Transverse colon (tissue), 4 donors: ENCODE data around the gene CD226. TPM values are rescaled to one million over a fixed set of nuclear protein-coding genes. Genes with fewer than 3 reads are reported as not detected.
"Not testable (repeated sequence)": the region's sequence is repeated elsewhere in the genome, so short reads cannot be mapped to it uniquely, and the experiment has no call there.

Experiments used
- DNase-seq: peaks from one replicate; pipeline ENCODE4 v3.0.0-alpha.2; 2019
- H3K27ac ChIP-seq, 4 donors: fragments of 200-600 bp; sonication (generic); 2 replicates each; pipeline ENCODE4 v1.5.1; 2016 to 2018; ENCODE audit warnings: inconsistent platforms in 4 of 4
- H3K27me3 ChIP-seq: fragments of 200-600 bp; sonication (generic); 2 replicates; pipeline ENCODE4 v1.5.1; 2017; ENCODE audit warnings: inconsistent platforms
- H3K36me3 ChIP-seq, 4 donors: fragments of 200-600 bp; sonication (generic); 2 replicates each; pipeline ENCODE4 v1.5.1; 2017 to 2019; ENCODE audit warnings: inconsistent platforms in 4 of 4
- H3K4me1 ChIP-seq, 4 donors: fragments of 200-600 bp; sonication (generic); 2 replicates each; pipeline ENCODE4 v1.5.1; 2017 to 2020; ENCODE audit warnings: inconsistent platforms in 4 of 4
- H3K4me3 ChIP-seq, 4 donors: fragments of 200-600 bp; sonication (generic); 1 replicate in 1 of 4; 2 replicates in 3 of 4; pipeline versions ENCODE4 v1.5.1 to v1.6.1; 2017 to 2019; ENCODE audit warnings: inconsistent platforms in 4 of 4
- H3K9me3 ChIP-seq, 2 donors: fragments of 200-600 bp; sonication (generic); 2 replicates each; pipeline ENCODE4 v1.5.1; 2017 to 2019; ENCODE audit warnings: inconsistent platforms in 2 of 2
- CTCF ChIP-seq, 5 experiments: fragments of 200-600 bp in 3 of 5; fragments of 450-650 bp in 2 of 5; sonication (generic) in 3 of 5; IDR thresholded peaks; 1 replicate in 2 of 5; 2 replicates in 3 of 5; pipeline ENCODE4 v1.5.1; 2016 to 2017; ENCODE audit warnings: antibody characterized with exemption in 5 of 5, inconsistent platforms in 3 of 5, mild to moderate bottlenecking in 2 of 5, moderate library complexity in 1 of 5
- EP300 ChIP-seq: sonication (generic); formaldehyde crosslinking; IDR thresholded peaks from one replicate; pipeline ENCODE4 v1.6.1; 2017; ENCODE audit warnings: antibody characterized with exemption, low read depth
- POLR2A ChIP-seq: fragments of 450-650 bp; IDR thresholded peaks from one replicate; pipeline ENCODE4 v1.6.1; 2016; ENCODE audit warnings: antibody characterized with exemption, mild to moderate bottlenecking, moderate library complexity
- POLR2AphosphoS5 ChIP-seq, 3 donors: sonication (generic); formaldehyde crosslinking; IDR thresholded peaks; one replicate each; pipeline ENCODE4 v1.6.1; 2016; ENCODE audit warnings: antibody characterized with exemption in 3 of 3
- WGBS, 2 donors: methylation state at CpG; one replicate each; pipeline ENCODE4 v1.1.5; 2018; ENCODE audit warnings: low coverage in 1 of 2; 5-methylcytosine and 5-hydroxymethylcytosine counted together
- in situ Hi-C, 4 donors: fragments of 200-750 bp; cut with MboI; loops; one replicate each; pipeline versions ENCODE4 v1.15.0 to v1.15.1; 2017; ENCODE audit warnings: low sequenced_read_pairs in 3 of 4, low pct_ligation_motif_present in 1 of 4, low pct_unique_long_range_greater_than_20kb in 1 of 4
- intact Hi-C: fragments of 100-400 bp; cut with DNase I; formaldehyde crosslinking; loops from one replicate; pipeline ENCODE4 v1.15.1; 2023; ENCODE audit warnings: low total_unique reads
- total RNA-seq, 4 donors: library from RNA; depleted of rRNA; stranded (reverse); fragments of >200 nt; gene quantifications; one replicate each; pipeline ENCODE4 v1.1.0, GENCODE V29; 2016

The CD226 gene
- total RNA-seq, 4 donors from 2014 or later = 0.96 to 16.8 (median 4.0) TPM

DNA sequence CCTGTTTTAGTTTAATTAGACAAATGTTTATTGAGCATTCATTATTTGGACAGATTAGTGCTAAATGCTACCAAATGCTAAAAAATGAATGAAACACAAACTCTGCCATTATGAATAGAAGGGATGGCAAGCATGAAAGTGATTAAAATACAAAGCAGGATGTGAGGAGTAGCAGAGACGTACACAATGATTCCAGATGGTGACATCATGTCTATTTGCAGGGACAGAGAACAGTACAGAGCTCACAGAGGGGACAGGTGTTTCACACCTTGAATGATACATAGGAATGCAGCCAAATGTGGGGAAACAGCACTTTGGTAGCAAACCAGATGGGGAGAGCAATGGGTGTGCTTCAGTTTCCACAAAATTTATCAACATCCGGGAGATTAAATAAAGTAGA, 76.3 kb downstream of the CD226 start:
- Histone ChIP-seq H3K36me3 (no peaks in the 10 kb centered on the region), H3K4me3 (no peak overlapping the region), H3K27ac (no peak overlapping the region), H3K9me3 (no peaks in the 10 kb centered on the region), H3K27me3 (no peaks in the 10 kb centered on the region), H3K4me1 (no peaks in the 10 kb centered on the region)
- in situ Hi-C loops (no loop called here), intact Hi-C loops (no loop called here)
- DNase-seq = no peak
- no peak for TF ChIP-seq POLR2A
- TF ChIP-seq EP300 = no peak
- TF ChIP-seq CTCF (IDR thresholded peaks at IDR 0.05) = no peak
- no peak for TF ChIP-seq POLR2AphosphoS5 (IDR thresholded peaks at IDR 0.05)
- 85% methylated on average over 2 of the region's 2 CpGs for whole genome bisulfite sequencing, 2 donors

DNA sequence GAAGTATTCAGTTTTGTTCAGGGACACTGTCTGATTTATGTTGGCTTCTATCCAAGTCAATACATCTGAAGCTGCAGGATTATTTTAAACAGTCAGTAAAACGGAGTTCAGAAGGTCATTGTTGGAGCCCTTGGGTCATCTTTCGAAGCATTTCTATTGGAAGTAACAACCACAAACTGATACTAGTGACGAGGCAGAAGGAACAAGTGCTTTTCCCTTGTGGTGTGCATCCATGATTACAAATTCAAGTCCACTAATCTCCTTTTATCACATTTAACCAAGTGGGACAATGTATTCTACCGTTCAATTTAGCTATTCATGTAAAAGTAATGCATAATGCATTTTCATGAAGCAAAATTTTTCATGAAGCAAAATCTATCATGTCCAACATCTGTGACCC, 76.9 kb downstream of the CD226 start:
- Histone ChIP-seq H3K4me3 (no peak overlapping the region), H3K9me3 (no peaks in the 10 kb centered on the region), H3K36me3 (no peaks in the 10 kb centered on the region), H3K27ac (no peak overlapping the region), H3K4me1 (no peaks in the 10 kb centered on the region), H3K27me3 (no peaks in the 10 kb centered on the region)
- 79 to 85% methylated on average over 4 of the region's 4 CpGs for WGBS, 2 donors
- TF ChIP-seq POLR2AphosphoS5 (IDR thresholded peaks at IDR 0.05) = no peak
- no peak for TF ChIP-seq POLR2A
- no peak for TF ChIP-seq CTCF (IDR thresholded peaks at IDR 0.05)
- TF ChIP-seq EP300 = no peak
- DNase-seq = no peak
- in situ Hi-C loops (no loop called here), intact Hi-C loops (no loop called here)

DNA sequence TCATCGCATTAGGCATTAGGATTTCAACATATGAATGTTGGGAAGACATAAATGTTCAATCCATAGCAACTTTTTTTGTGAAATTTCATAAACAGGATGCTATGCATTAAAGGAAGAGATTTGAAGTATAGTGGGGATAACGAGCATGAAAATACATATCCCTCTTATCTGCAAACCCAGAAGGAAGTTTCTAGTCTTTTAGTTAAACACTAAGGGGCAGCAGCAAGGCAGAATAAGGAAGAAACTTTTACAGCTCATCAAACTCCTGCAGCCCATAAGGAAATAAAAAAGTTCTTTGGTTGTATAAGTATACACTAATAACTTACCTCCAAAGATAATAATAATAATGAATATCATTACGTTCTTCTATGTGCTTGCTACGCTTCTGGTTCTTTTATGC, 81.5 kb downstream of the CD226 start:
- no peaks in the 10 kb centered on the region for H3K4me1 ChIP-seq
- in situ Hi-C loops (no loop called here), intact Hi-C loops (no loop called here)
- DNase-seq = no peak
- H3K27me3 ChIP-seq = no peaks in the 10 kb centered on the region
- no peak overlapping the region for H3K4me3 ChIP-seq
- H3K27ac ChIP-seq = no peak overlapping the region
- 71 to 73% methylated on average over 4 of the region's 4 CpGs for WGBS, 2 donors
- TF ChIP-seq POLR2A = no peak
- no peak for TF ChIP-seq CTCF (IDR thresholded peaks at IDR 0.05)
- TF ChIP-seq POLR2AphosphoS5 (IDR thresholded peaks at IDR 0.05) = no peak
- no peak for TF ChIP-seq EP300
- H3K9me3 ChIP-seq = no peaks in the 10 kb centered on the region
- H3K36me3 ChIP-seq = no peaks in the 10 kb centered on the region

GRCh38 chr18:69865776-69866175, 81.9 kb downstream of the CD226 start:
- DNase-seq = no peak
- no peak overlapping the region for H3K4me3 ChIP-seq
- H3K27me3 ChIP-seq = no peaks in the 10 kb centered on the region
- no peak overlapping the region for H3K27ac ChIP-seq
- in situ Hi-C loops (no loop called here), intact Hi-C loops (no loop called here)
- TF ChIP-seq EP300 (no peak), POLR2A (no peak), POLR2AphosphoS5 (IDR thresholded peaks at IDR 0.05) (no peak), CTCF (IDR thresholded peaks at IDR 0.05) (no peak)
- 56% methylated on average over 4 of the region's 4 CpGs for WGBS, 2 donors
- H3K9me3 ChIP-seq = no peaks in the 10 kb centered on the region
- no peaks in the 10 kb centered on the region for H3K4me1 ChIP-seq
- H3K36me3 ChIP-seq = no peaks in the 10 kb centered on the region

GRCh38 chr18:69864802-69865201, 82.9 kb downstream of the CD226 start:
- H3K4me1 ChIP-seq, H3K4me3 ChIP-seq, H3K27me3 ChIP-seq, H3K36me3 ChIP-seq, H3K9me3 ChIP-seq, intact Hi-C loops, H3K27ac ChIP-seq, DNase-seq, in situ Hi-C loops: not testable (repeated sequence)
- 85 to 90% methylated on average over 5 to 6 of the region's 6 CpGs for WGBS, 2 donors
